DMS 273 (cell line): ENCODE measurements around the gene IFRD1.

Experiments used
- DNase-seq: peaks from one replicate; lab custom pipeline; 2025; ENCODE audit not compliant: unreplicated experiment; lab: John Stamatoyannopoulos, UW

The IFRD1 gene

GRCh38 chr7:112484671-112485167, 34.5 kb downstream of the IFRD1 start:
- DNase-seq, result peak; percentile 64

- peak; percentile 32 for DNase-seq
Measured at GRCh38 chr7:112485766-112486165, 35.5 kb downstream of the IFRD1 start.

- no peak for DNase-seq
Measured at GRCh38 chr7:112487457-112488263, 37.4 kb downstream of the IFRD1 start.

- no peak for DNase-seq
Measured at GRCh38 chr7:112488264-112488552, 37.9 kb downstream of the IFRD1 start.

- no peak for DNase-seq
Measured at GRCh38 chr7:112492186-112492585, 41.9 kb downstream of the IFRD1 start.

GRCh38 chr7:112494656-112495055, 44.4 kb downstream of the IFRD1 start:
- DNase-seq, result no peak

GRCh38 chr7:112495156-112495788, 45.0 kb downstream of the IFRD1 start:
- no peak for DNase-seq

GRCh38 chr7:112495810-112496462, 45.7 kb downstream of the IFRD1 start:
- peak; percentile 84 for DNase-seq

- DNase-seq, result no peak
Measured at GRCh38 chr7:112497481-112497880, 47.2 kb downstream of the IFRD1 start.

- peak; percentile 54 for DNase-seq
Measured at GRCh38 chr7:112500619-112501018, 50.4 kb downstream of the IFRD1 start.

GRCh38 chr7:112501801-112502503, 51.7 kb downstream of the IFRD1 start:
- DNase-seq, result no peak

- DNase-seq, result no peak
Measured at GRCh38 chr7:112502700-112503099, 52.4 kb downstream of the IFRD1 start.

GRCh38 chr7:112503361-112503972, 53.2 kb downstream of the IFRD1 start:
- DNase-seq, result no peak

- DNase-seq, result no peak
Measured at GRCh38 chr7:112504093-112504695, 53.9 kb downstream of the IFRD1 start.

- peak; percentile 36 for DNase-seq
Measured at GRCh38 chr7:112505495-112505894, 55.2 kb downstream of the IFRD1 start.

GRCh38 chr7:112508404-112508803, 58.1 kb downstream of the IFRD1 start:
- no peak for DNase-seq

GRCh38 chr7:112509402-112509801, 59.1 kb downstream of the IFRD1 start:
- DNase-seq, result no peak

GRCh38 chr7:112510001-112510742, 59.9 kb downstream of the IFRD1 start:
- DNase-seq, result no peak

GRCh38 chr7:112510743-112511110, 60.5 kb downstream of the IFRD1 start:
- DNase-seq, result no peak
